K562 treated with DMSO at 1 percent for 4 hours (cell line): ENCODE results near the gene CPNE1. TPM values are rescaled to one million over a fixed set of nuclear protein-coding genes. Genes with fewer than 3 reads are reported as not detected.

Experiments
- total RNA-seq: library from RNA; unstranded; fragments of 300-600 nt; gene quantifications from 2 replicates; pipeline ENCODE4 v1.2.3, GENCODE V29; 2022; ENCODE audit not compliant: insufficient read depth

CPNE1 gene
- 106 and 154 TPM in 2 replicates for total RNA-seq

DNA sequence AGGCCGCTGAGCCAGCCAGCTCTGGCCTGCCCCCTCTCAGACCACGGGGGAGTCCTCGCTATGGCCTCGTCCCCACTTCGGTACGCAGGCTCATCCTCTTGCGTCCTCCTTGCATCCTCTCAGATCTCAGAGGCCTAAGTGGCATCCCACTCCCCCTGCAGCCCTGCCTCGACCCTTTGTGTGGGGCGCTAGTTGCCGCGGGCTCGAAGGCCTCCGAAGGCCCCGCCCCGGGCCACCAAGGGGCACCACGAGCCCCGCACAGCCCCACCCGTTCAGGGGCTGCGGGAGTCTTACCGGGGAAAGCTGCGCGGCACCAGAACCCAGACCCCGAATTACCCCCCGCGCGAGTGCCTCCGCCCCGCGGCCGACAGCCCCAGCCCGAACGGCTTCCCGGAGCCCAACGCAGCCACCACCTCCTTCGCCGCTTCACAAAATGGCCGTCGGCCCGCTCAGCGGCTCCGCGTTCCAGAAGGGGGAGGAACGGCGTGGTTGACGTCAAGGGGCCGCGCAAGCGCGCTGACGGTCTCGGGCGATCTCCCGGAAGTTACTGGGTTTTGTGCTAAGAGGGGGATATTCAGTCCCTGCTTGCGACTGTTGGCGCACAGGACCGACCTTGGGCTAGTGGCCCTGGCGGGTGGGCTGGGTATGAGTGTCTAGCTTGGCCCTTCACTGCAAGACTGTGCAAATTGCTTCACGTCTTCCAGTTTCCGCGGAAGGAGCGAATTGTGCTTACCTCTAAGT is at the start of gene CPNE1, which contains the start of gene RBM12:
Gene CPNE1 (minus strand): TSS at position 435 of the 741 bp plus-strand sequence. CDS start 31,977 bp downstream, outside the sequence.
Gene RBM12 (minus strand): TSS at position 435 of the 741 bp plus-strand sequence. CDS start 9,578 bp downstream, outside the sequence.

GRCh38 chr20:35699127-35699956 is 34.6 kb upstream of the CPNE1 start, which contains the start of the genes NFS1 and ROMO1:
TSS of gene NFS1 (minus strand) at chr20:35699352. CDS start at chr20:35699288, 64 bp downstream.
TSS of gene ROMO1 (plus strand) at chr20:35699405. CDS start at chr20:35699633, 228 bp downstream.

GRCh38 chr20:35615667-35616464 is 48.8 kb downstream of the CPNE1 start, which contains the start of gene SPAG4:
TSS of gene SPAG4 (plus strand) at chr20:35615829. CDS start at chr20:35616004, 175 bp downstream.

Other genes with a start within 250 kb of the CPNE1 start
- not detected in 2 replicates for gene GDF5, start 226.7 kb downstream of the CPNE1 start, total RNA-seq
- gene CEP250, start 209.3 kb downstream of the CPNE1 start, total RNA-seq: 14.5 TPM in 2 replicates
- gene C20orf173, start 135.2 kb downstream of the CPNE1 start, total RNA-seq: not detected in 2 replicates
- 324 and 354 TPM in 2 replicates for gene ERGIC3, start 122.8 kb downstream of the CPNE1 start, total RNA-seq
- 4.2 and 7.1 TPM in 2 replicates for gene SPAG4, start 49.1 kb downstream of the CPNE1 start, total RNA-seq
- 15.1 and 19.4 TPM in 2 replicates for gene RBM12, start within 50 bp of the CPNE1 start, total RNA-seq
- gene NFS1, start 34.5 kb upstream of the CPNE1 start, total RNA-seq: 21.3 and 33.8 TPM in 2 replicates
- gene ROMO1, start 34.5 kb upstream of the CPNE1 start, total RNA-seq: 233 and 315 TPM in 2 replicates
- 98.0 and 181 TPM in 2 replicates for gene RBM39, start 77.4 kb upstream of the CPNE1 start, total RNA-seq
- 21.4 and 34.1 TPM in 2 replicates for gene PHF20, start 107.1 kb upstream of the CPNE1 start, total RNA-seq